Hematopoietic multipotent progenitor cell treated with erythropoietin and hydrocortisone succinate and interleukin-3 and kit ligand, for 17 days (in vitro differentiated cells): ENCODE results near the gene BEGAIN.

Source experiments
- DNase-seq: peaks from one replicate; pipeline ENCODE4 v3.0.0-alpha.2; 2015; ENCODE audit warnings: low spot score

Gene BEGAIN, protein sequence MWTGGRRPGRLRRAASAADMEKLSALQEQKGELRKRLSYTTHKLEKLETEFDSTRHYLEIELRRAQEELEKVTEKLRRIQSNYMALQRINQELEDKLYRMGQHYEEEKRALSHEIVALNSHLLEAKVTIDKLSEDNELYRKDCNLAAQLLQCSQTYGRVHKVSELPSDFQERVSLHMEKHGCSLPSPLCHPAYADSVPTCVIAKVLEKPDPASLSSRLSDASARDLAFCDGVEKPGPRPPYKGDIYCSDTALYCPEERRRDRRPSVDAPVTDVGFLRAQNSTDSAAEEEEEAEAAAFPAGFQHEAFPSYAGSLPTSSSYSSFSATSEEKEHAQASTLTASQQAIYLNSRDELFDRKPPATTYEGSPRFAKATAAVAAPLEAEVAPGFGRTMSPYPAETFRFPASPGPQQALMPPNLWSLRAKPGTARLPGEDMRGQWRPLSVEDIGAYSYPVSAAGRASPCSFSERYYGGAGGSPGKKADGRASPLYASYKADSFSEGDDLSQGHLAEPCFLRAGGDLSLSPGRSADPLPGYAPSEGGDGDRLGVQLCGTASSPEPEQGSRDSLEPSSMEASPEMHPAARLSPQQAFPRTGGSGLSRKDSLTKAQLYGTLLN

DNA sequence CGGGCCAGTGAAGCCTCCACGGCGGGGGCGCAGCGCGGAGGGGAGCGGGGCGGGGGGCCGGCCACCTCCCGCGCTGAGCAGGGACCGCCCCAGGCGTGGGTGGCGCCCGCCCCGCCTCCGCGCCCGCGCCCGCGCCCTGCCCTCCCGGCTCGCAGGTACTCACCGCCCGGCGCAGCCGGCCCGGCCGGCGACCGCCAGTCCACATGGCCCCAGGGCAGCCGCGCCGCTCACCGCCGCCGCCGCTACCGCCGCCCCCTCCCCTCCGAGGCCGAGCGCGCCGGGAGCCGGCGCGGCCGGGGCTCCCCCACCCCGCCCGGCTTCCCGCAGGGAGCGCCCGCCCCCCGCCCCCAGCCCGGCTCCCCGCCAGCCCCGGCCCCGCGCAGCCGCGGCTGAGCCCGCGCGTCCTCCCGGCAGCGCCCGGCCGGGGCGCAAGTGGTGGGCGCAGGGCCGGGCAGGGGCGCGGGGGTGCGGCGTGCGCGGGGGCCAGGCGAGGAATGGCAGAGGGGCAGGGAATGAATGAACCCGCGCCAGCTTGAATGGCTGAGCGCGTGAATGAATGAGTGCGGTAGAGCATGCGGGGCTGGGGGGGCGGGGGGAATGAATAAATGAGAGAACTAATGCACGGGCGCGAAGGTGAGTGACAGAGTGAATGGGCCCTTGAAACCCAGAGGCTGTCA, at the start of gene BEGAIN:
TSS of gene BEGAIN (minus strand) at position 332 of the 677 bp plus-strand sequence. CDS start at position 205, 127 bp downstream.
- no peak for DNase-seq

DNA sequence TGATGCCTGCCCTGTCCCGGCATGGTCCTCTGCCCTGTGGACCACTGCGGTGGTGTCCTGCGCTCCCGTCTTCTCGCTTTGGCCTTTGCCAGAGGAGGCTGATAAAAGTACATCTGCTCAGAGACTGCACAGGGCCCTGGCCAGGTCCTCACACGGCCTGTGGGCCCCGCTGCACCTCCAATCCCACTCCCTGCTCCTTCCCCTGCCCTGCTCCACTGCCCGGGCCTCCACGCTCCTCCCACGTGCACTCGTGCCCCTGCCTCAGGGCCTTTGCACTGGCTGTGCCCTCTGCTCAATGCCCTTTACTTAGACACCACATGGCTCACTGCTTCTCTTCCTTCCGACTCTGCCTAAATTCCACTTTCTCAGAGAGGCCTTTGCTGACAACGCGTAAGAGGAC, 49.3 kb upstream of the BEGAIN start:
- DNase-seq, result no peak

DNA sequence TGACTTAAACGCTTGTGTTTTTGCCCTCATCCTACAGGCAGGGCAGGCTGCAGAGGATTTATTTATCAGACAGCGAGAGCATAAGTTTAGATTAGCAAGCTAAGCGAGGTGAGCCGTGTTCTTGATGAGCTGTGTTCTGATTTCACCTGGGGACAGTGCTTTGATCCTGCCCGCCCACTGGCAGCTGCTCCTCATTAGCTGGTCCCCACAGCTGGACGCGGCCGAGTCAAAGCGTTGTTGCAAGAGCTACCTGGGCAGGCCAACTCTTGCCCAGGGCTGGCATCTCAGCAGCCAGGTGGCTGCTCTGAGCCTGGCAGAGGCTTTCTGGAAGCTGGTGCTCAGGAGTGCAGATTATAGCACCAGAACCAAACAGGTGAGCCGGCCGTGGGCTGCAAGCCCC, 46.8 kb upstream of the BEGAIN start:
- DNase-seq, result no peak

- no peak for DNase-seq
Measured at GRCh38 chr14:100633406-100633805, 46.2 kb upstream of the BEGAIN start.

DNA sequence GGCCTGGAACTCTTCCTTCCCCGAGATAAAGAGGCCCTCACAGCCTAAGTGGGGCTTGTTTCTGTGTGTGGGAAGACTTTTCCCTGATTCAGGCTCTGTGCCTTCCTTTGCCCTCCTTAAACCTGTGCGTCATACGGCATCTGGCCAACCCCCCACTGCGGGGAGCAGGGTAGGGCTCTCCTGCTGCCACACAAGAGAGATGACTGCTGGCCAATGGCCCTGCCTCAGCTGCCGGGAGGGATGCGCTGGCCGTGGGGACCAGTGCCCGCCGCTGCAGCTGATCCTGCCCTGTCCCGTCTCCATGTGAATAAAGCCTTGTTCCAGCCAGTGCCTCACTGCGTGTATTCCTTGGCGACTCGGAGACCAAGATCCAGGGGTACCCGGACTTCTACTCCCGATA, 42.5 kb upstream of the BEGAIN start:
- no peak for DNase-seq

- DNase-seq, result no peak
Measured at GRCh38 chr14:100629098-100629497, 41.9 kb upstream of the BEGAIN start.

DNA sequence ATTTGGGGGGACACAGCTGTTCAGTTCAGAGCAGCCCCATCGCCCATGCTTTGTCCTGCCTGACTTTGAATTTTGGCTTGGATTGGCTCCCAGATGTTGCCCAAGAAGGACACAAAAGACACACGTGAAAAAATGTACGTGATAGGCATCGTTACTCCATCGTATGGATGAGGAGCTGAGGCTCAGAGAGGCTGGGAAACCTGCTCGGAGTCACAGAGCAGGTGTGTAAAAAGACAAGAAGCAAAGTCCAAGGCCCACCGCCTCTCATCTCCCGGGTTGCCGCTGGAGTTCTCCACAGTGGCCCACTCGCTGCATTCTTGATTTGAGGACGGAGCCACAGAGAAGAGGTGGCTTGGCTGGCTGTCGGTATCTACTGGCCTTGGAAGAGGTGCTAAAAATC, 41.0 kb upstream of the BEGAIN start:
- no peak for DNase-seq

DNA sequence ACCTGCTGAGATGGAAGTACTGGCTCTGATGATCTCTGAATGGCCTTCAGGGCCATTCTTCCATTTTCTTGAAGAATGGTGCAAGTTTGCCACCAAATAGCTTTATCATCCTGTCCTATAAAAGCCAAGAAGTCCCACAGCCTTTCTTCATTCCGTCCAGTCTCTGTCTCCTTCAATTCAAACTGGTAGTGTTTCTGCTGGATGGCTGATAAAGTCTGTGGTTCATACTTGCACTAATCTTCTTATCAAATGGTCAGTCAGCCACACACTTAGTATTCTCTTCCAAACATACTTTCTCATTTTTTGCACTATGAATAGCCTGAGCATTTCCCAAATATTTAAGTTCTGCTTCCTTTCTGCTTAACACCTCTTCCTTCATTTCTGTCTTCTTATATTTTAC, 39.4 kb upstream of the BEGAIN start:
- no peak for DNase-seq

GRCh38 chr14:100623961-100624360, 36.7 kb upstream of the BEGAIN start:
- no peak for DNase-seq

DNA sequence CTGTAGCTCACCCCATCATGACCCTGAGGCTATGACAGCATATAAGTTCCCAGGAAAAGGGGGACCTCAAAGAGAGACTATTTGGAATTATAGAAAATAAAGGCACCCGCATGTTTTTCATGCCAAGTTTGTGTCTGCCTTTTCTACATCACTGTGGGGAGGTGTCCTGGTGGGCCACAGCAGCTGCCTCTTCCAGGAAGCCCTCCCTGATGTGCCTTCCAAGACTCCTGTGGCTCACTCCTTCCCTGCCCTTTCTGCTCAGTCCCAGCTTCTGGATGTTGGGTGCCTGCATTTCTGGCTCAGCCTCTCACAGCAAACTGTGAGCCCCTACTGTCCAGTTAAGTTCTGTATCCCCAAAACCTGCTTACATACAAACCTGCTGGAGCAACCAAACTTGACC, 36.3 kb upstream of the BEGAIN start:
- DNase-seq, result no peak

DNA sequence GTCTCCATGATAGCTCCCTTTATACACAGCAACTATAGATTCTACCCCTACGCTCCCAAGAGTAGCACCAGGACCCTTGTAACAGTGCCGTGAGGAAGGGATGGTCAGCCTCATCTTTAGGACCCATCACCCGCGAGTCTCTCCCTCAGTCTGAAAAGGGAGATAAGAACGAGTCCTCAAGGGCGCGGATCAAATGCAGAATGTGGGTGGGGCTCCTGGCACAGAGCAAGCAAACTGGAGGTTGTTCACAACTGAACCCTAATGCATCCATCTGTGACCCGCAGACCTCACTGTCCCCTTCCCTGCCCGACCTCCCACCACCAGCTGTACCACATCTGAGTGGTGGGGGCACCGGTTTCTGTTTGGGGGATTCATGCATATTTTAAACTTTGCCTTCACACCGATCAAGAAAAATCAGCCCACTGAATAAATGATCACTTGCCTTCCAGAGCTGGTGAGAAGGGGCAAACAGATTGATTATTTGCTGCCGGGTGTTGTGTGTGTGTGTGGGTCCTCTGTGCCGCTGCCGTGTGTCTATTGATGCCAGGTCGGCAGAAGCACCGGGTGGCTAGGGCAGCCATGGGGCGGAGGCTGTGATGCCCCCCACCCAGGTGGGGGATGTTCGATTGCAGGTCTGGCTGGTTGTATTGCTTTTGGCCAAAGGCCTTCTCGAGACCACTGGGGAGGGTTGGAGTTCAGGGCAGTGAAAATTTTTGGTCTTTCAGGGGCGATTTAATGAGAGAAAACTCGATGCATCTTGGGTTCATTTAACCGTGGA, 35.7 kb upstream of the BEGAIN start:
- no peak for DNase-seq

- no peak for DNase-seq
Measured at GRCh38 chr14:100622224-100622623, 35.0 kb upstream of the BEGAIN start.

DNA sequence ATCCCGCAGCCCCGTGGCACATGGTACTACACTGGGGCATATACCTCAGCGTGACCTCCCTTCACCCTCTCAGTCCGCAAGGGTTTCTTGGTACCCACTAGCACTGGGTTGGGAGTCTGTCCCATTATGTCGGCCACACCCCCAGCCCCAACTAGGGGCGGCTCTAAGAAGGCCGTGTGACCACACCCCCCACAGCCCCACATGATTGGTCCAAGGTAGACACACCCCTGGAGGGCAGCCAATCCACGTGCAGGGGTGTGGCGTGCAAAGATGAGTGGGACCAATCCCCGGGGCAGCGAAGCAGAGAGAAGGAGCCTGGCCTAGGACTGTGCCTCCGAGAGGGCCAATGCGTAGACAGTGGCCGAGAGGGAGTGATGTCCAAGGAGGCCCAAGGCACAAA, 34.6 kb upstream of the BEGAIN start:
- peak; percentile 10 for DNase-seq

DNA sequence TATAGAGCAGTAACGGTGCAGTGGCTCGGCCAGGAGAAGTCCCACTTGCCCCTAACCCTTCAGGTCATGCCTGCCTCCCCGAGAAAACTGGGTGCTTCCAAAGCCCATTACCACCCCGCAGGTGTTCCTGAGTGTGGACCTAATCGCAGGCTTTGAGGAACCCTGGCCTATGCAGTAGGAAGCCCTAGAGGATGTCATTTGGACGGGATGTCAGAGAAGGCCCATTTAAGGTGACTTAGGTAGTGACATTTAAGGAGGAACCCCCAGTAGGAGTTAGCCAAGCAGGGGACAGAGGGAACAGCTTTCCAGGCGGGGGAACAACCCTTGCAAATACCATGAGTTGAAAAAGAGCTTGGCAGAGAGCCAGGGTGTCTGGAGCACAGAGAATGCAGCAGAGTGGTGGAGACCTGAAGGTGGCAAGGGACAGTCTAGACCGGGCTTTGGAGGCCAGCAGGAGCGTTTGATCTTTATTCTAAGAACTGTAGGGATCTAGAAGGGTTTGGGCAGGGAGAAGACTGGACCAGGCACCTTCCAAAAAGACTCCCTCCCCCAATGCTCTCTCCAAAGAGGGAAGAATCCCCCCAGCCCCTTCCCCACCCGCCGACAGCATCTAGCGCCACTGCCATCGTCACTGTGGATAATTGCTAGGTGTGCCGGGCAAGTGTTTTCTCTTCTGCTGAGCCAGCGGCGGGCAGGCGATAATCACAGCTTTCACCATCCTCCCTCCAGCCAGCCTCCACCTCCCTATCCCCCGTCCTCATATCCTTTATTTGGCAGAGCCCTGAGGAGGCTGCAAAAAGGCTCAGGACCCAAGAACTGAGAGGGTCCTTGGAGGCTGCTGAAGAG, 33.3 kb upstream of the BEGAIN start:
- DNase-seq, result no peak

GRCh38 chr14:100619396-100620254, 32.4 kb upstream of the BEGAIN start:
- DNase-seq, result no peak

- no peak for DNase-seq
Measured at GRCh38 chr14:100618763-100619320, 31.6 kb upstream of the BEGAIN start.

GRCh38 chr14:100618318-100618693, 31.1 kb upstream of the BEGAIN start:
- no peak for DNase-seq

- DNase-seq, result no peak
Measured at GRCh38 chr14:100617410-100618317, 30.4 kb upstream of the BEGAIN start.

DNA sequence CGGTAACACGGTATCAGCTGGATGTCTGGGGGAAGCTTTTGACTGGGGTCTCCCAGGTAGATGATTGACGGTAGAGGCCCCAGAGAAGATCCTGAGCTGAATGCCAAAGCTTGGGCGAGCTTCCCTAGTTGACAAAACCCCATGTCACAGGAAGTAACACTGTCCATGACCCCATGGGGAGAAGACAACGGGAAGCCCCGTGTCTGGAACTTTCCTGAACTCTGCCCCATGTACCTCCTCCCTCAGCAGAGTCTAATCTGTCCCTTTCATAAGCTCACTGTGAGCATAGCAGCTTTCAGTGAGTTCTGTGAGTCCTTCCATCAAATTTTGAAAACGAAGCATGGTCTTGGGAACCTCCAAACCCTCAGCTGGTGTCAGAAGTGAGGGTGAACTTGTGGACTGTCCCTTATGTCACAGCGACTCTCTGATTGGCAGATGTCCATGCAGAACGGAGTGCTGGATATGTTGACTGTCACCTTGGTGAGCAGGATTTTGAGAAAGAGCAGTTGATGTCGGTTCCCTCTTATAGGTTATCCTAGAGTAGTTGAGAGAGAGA, 29.7 kb upstream of the BEGAIN start:
- DNase-seq, result no peak
